CD8-positive, alpha-beta memory T cell (primary cell): ENCODE data around the gene OMD. TPM values are rescaled to one million over a fixed set of nuclear protein-coding genes. Genes with fewer than 3 reads are reported as not detected.

Experiments
- CTCF ChIA-PET: fragments of 350-600 bp; sonication (Branson Sonifier 250); formaldehyde crosslinking; loops from one replicate; lab custom pipeline; 2021; ENCODE audit warnings: antibody characterized with exemption; lab: Charles Lee
- POLR2A ChIA-PET: fragments of 350-600 bp; sonication (Branson Sonifier 250); formaldehyde crosslinking; loops from one replicate; lab custom pipeline; 2021; ENCODE audit warnings: antibody characterized with exemption; lab: Charles Lee
- DNase-seq, 5 donors: peaks; one replicate each; pipeline versions ENCODE4 v3.0.0 to v3.0.0-alpha.2; 2020 to 2022; ENCODE audit warnings: mixed read lengths in 1 of 5
- H3K27ac ChIP-seq: one replicate; pipeline ENCODE4 v1.7.0; 2013; ENCODE audit warnings: low read depth, mild to moderate bottlenecking, low read length, moderate library complexity
- H3K27me3 ChIP-seq: 2 replicates; pipeline ENCODE4 v1.7.0; 2013; ENCODE audit warnings: low read length, mild to moderate bottlenecking; ENCODE audit not compliant: insufficient read depth, poor library complexity, severe bottlenecking
- H3K36me3 ChIP-seq: 2 replicates; pipeline ENCODE4 v1.7.0; 2013; ENCODE audit warnings: mild to moderate bottlenecking, low read length, moderate library complexity; ENCODE audit not compliant: insufficient read depth
- H3K4me1 ChIP-seq: 2 replicates; pipeline ENCODE4 v1.7.0; 2013; ENCODE audit warnings: mild to moderate bottlenecking, low read length, moderate library complexity; ENCODE audit not compliant: insufficient read depth
- H3K4me3 ChIP-seq: 2 replicates; pipeline ENCODE4 v1.7.0; 2013; ENCODE audit warnings: mild to moderate bottlenecking, low read length
- H3K9me3 ChIP-seq: 2 replicates; pipeline ENCODE4 v1.7.0; 2013; ENCODE audit warnings: mild to moderate bottlenecking, low read length
- H3K27ac Mint-ChIP-seq, 8 donors: one replicate each; pipeline ENCODE4 v1.8.0; 2020 to 2021; ENCODE audit warnings: mixed read lengths in 8 of 8, mild to moderate bottlenecking in 6 of 8, inconsistent platforms in 3 of 8, moderate library complexity in 3 of 8
- H3K27me3 Mint-ChIP-seq, 2 donors: one replicate each; pipeline ENCODE4 v1.8.0; 2020 to 2021; ENCODE audit warnings: mixed read lengths in 2 of 2, mild to moderate bottlenecking in 1 of 2, moderate library complexity in 1 of 2
- H3K36me3 Mint-ChIP-seq, 3 donors: one replicate each; pipeline ENCODE4 v1.8.0; 2020 to 2021; ENCODE audit warnings: mixed read lengths in 3 of 3, inconsistent platforms in 1 of 3, mild to moderate bottlenecking in 1 of 3
- H3K4me1 Mint-ChIP-seq, 3 donors: one replicate each; pipeline ENCODE4 v1.8.0; 2020 to 2021; ENCODE audit warnings: mixed read lengths in 3 of 3, inconsistent platforms in 1 of 3, mild to moderate bottlenecking in 1 of 3
- H3K4me3 Mint-ChIP-seq, 7 donors: one replicate each; pipeline ENCODE4 v1.8.0; 2020 to 2021; ENCODE audit warnings: mixed read lengths in 7 of 7, mild to moderate bottlenecking in 6 of 7, moderate library complexity in 4 of 7, inconsistent platforms in 2 of 7
- H3K9me3 Mint-ChIP-seq, 5 donors: one replicate each; pipeline ENCODE4 v1.8.0; 2020 to 2022; ENCODE audit warnings: mixed read lengths in 5 of 5, mild to moderate bottlenecking in 3 of 5, moderate library complexity in 2 of 5, inconsistent platforms in 1 of 5
- polyA plus RNA-seq: library from polyadenylated mRNA; unstranded; fragments of 300-500 nt; fragmentation: Illumina TruSeq; gene quantifications from one replicate; pipeline ENCODE4 v1.2.3, GENCODE V29; 2021
- total RNA-seq, 2 experiments: library from RNA; stranded (reverse); gene quantifications; one replicate each; pipeline ENCODE4 v1.2.3, GENCODE V29; 2021

The OMD gene
- not detected for total RNA-seq
- not detected for polyA plus RNA-seq

DNA sequence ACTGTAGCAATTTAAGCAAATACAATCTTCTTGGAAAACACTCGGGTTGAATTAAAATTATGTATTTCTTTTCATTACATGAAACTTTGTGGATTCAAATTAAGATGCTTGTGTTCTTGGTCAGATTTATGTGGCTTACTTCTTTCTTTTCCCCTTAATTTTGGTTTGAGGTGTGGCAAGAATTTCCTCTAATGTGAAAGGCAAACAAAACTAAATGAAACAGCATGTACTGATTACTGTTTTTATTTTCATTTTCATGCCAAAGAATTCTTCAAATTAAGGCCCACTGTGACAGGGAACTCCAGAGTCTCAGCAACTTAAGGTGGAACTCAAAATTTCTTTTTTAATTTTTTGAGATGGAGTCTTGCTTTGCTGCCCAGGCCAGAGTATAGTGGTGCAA, at the start of gene OMD:
Gene OMD (minus strand): TSS at position 132 of the 400 bp plus-strand sequence. CDS start 6,913 bp downstream, outside the sequence.
- Mint-ChIP-seq H3K4me1 (no peaks in the 10 kb centered on the region), H3K27me3 (peaks cover 0 to 2% of the 10 kb centered on the region in 2 donors), H3K36me3 (peaks cover 0 to 2% (median 0%) of the 10 kb centered on the region in 3 donors), H3K4me3 (no peak within 1 kb of the TSS), H3K27ac (peak within 1 kb of the TSS in 1 of 8 donors; percentile 41), H3K9me3 (no peaks in the 10 kb centered on the region)
- Histone ChIP-seq H3K27ac (no peak within 1 kb of the TSS), H3K9me3 (no peaks in the 10 kb centered on the region), H3K27me3 (no peaks in the 10 kb centered on the region), H3K36me3 (no peaks in the 10 kb centered on the region), H3K4me1 (no peaks in the 10 kb centered on the region), H3K4me3 (no peak within 1 kb of the TSS)
- ChIA-PET POLR2A (no interaction called here), CTCF (no interaction called here)
- DNase-seq = no peak

DNA sequence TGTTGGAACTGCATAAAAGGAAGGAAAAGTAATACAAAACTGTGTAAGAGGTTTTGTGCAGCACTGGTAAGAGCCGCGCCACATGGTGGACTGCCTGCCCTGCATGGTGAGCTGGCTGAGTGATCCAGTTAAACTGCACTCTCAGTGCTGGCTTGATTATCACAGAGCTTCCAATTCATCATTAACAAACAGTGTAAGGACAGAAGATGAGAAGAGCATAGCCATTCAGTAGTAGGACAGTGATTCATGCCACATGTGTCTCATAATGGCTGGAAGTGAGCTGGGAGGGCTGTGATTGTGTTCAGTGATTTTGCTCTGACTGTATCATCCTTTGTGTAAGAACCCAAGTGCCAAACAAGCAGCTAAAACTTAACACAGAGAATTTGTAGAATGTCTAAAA, 43.9 kb upstream of the OMD start:
- H3K27me3 ChIP-seq = no peaks in the 10 kb centered on the region
- POLR2A ChIA-PET = no interaction called here
- H3K27me3 Mint-ChIP-seq = peaks cover 0 to 2% of the 10 kb centered on the region in 2 donors

GRCh38 chr9:92467511-92467910, 43.2 kb upstream of the OMD start:
- Mint-ChIP-seq H3K4me1 (no peaks in the 10 kb centered on the region), H3K27me3 (peaks cover 0 to 2% of the 10 kb centered on the region in 2 donors), H3K4me3 (no peak overlapping the region), H3K9me3 (no peaks in the 10 kb centered on the region), H3K27ac (no peak overlapping the region), H3K36me3 (peaks cover 0 to 1% (median 0%) of the 10 kb centered on the region in 3 donors)
- ChIA-PET POLR2A (no interaction called here), CTCF (no interaction called here)
- H3K4me3 ChIP-seq = no peak overlapping the region
- H3K9me3 ChIP-seq = no peaks in the 10 kb centered on the region
- no peak overlapping the region for H3K27ac ChIP-seq
- no peaks in the 10 kb centered on the region for H3K27me3 ChIP-seq
- H3K36me3 ChIP-seq = no peaks in the 10 kb centered on the region
- no peak for DNase-seq
- no peaks in the 10 kb centered on the region for H3K4me1 ChIP-seq

More for the DNA sequence above, 43.9 kb upstream of the OMD start:
- no peaks in the 10 kb centered on the region for H3K9me3 Mint-ChIP-seq
- H3K4me3 ChIP-seq = no peak overlapping the region
- H3K4me3 Mint-ChIP-seq = no peak overlapping the region
- H3K4me1 ChIP-seq = no peaks in the 10 kb centered on the region
- CTCF ChIA-PET = no interaction called here
- H3K36me3 ChIP-seq = no peaks in the 10 kb centered on the region
- H3K27ac Mint-ChIP-seq = no peak overlapping the region
- no peaks in the 10 kb centered on the region for H3K9me3 ChIP-seq
- no peak overlapping the region for H3K27ac ChIP-seq
- no peaks in the 10 kb centered on the region for H3K4me1 Mint-ChIP-seq
- peaks cover 0 to 1% (median 0%) of the 10 kb centered on the region in 3 donors for H3K36me3 Mint-ChIP-seq
- no peak for DNase-seq

DNA sequence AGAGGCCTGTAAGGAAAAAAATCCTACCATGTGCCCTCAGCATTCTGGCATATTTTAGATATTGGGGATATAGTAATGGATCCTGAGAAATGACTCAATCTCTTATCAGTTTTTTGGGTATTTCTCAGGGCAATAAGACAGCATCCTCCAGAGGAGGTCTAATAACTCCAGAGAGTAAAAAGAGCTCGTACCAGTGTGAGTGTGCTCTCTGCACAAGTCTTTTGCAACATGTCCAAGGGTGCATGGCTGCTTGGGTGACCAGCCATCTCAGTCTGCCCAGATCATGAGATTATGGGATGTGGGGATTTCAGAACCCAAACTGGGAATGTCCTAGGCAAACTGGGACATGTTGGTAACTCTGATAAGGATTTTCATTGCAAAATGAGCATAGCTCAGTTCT, 42.8 kb upstream of the OMD start:
- no peak overlapping the region for H3K27ac ChIP-seq
- H3K9me3 ChIP-seq = no peaks in the 10 kb centered on the region
- H3K4me1 ChIP-seq = no peaks in the 10 kb centered on the region
- H3K4me3 Mint-ChIP-seq = no peak overlapping the region
- POLR2A ChIA-PET = no interaction called here
- CTCF ChIA-PET = no interaction called here
- H3K27ac Mint-ChIP-seq = no peak overlapping the region
- no peaks in the 10 kb centered on the region for H3K4me1 Mint-ChIP-seq
- no peak for DNase-seq
- H3K27me3 ChIP-seq = no peaks in the 10 kb centered on the region
- H3K27me3 Mint-ChIP-seq = peaks cover 0 to 2% of the 10 kb centered on the region in 2 donors
- peaks cover 0 to 1% (median 0%) of the 10 kb centered on the region in 3 donors for H3K36me3 Mint-ChIP-seq
- H3K4me3 ChIP-seq = no peak overlapping the region
- no peaks in the 10 kb centered on the region for H3K9me3 Mint-ChIP-seq
- H3K36me3 ChIP-seq = no peaks in the 10 kb centered on the region

GRCh38 chr9:92463984-92464383, 39.7 kb upstream of the OMD start:
- Histone ChIP-seq H3K36me3 (no peaks in the 10 kb centered on the region), H3K4me3 (no peak overlapping the region), H3K27ac (no peak overlapping the region), H3K27me3 (no peaks in the 10 kb centered on the region), H3K4me1 (no peaks in the 10 kb centered on the region), H3K9me3 (no peaks in the 10 kb centered on the region)
- Mint-ChIP-seq H3K27me3 (no peaks in the 10 kb centered on the region), H3K4me3 (no peak overlapping the region), H3K4me1 (no peaks in the 10 kb centered on the region), H3K27ac (no peak overlapping the region), H3K9me3 (no peaks in the 10 kb centered on the region), H3K36me3 (peaks cover 0 to 1% (median 0%) of the 10 kb centered on the region in 3 donors)
- CTCF ChIA-PET = no interaction called here
- no peak for DNase-seq
- POLR2A ChIA-PET = no interaction called here

- no peak overlapping the region for H3K27ac Mint-ChIP-seq
- H3K9me3 Mint-ChIP-seq = no peaks in the 10 kb centered on the region
- no peaks in the 10 kb centered on the region for H3K27me3 Mint-ChIP-seq
- H3K9me3 ChIP-seq = no peaks in the 10 kb centered on the region
- H3K4me3 Mint-ChIP-seq = no peak overlapping the region
- POLR2A ChIA-PET = no interaction called here
- H3K27me3 ChIP-seq = no peaks in the 10 kb centered on the region
- H3K4me3 ChIP-seq = no peak overlapping the region
- no peaks in the 10 kb centered on the region for H3K4me1 Mint-ChIP-seq
- H3K27ac ChIP-seq = no peak overlapping the region
- peaks cover 0 to 1% (median 0%) of the 10 kb centered on the region in 3 donors for H3K36me3 Mint-ChIP-seq
- no peak for DNase-seq
- H3K4me1 ChIP-seq = no peaks in the 10 kb centered on the region
- CTCF ChIA-PET = no interaction called here
- H3K36me3 ChIP-seq = no peaks in the 10 kb centered on the region
Measured at GRCh38 chr9:92463387-92463786, 39.1 kb upstream of the OMD start.

- no peaks in the 10 kb centered on the region for H3K9me3 ChIP-seq
- CTCF ChIA-PET = interaction anchor here (0.7 kb wide), 1 partner anchor 25 kb away, joined by 3 read pairs; the partner anchor contains the start of gene ASPN
- no peaks in the 10 kb centered on the region for H3K27me3 Mint-ChIP-seq
- POLR2A ChIA-PET = no interaction called here
- H3K27ac Mint-ChIP-seq = no peak overlapping the region
- H3K9me3 Mint-ChIP-seq = no peaks in the 10 kb centered on the region
- no peak overlapping the region for H3K27ac ChIP-seq
- H3K27me3 ChIP-seq = no peaks in the 10 kb centered on the region
- no peak overlapping the region for H3K4me3 ChIP-seq
- no peak for DNase-seq
- H3K4me1 Mint-ChIP-seq = no peaks in the 10 kb centered on the region
- H3K4me1 ChIP-seq = no peaks in the 10 kb centered on the region
- H3K4me3 Mint-ChIP-seq = no peak overlapping the region
- H3K36me3 Mint-ChIP-seq = no peaks in the 10 kb centered on the region
- H3K36me3 ChIP-seq = no peaks in the 10 kb centered on the region
Measured at GRCh38 chr9:92457576-92457975, 33.3 kb upstream of the OMD start.

GRCh38 chr9:92455217-92455616, 30.9 kb upstream of the OMD start:
- Mint-ChIP-seq H3K27me3 (no peaks in the 10 kb centered on the region), H3K4me1 (no peaks in the 10 kb centered on the region), H3K4me3 (no peak overlapping the region), H3K27ac (no peak overlapping the region), H3K9me3 (no peaks in the 10 kb centered on the region), H3K36me3 (no peaks in the 10 kb centered on the region)
- no peak overlapping the region for H3K4me3 ChIP-seq
- ChIA-PET POLR2A (no interaction called here), CTCF (no interaction called here)
- no peaks in the 10 kb centered on the region for H3K27me3 ChIP-seq
- H3K9me3 ChIP-seq = no peaks in the 10 kb centered on the region
- no peaks in the 10 kb centered on the region for H3K4me1 ChIP-seq
- no peaks in the 10 kb centered on the region for H3K36me3 ChIP-seq
- DNase-seq = no peak
- H3K27ac ChIP-seq = no peak overlapping the region
